Endothelial cell of umbilical vein (primary cell): ENCODE data around the gene PNLIPRP2. TPM values are rescaled to one million over a fixed set of nuclear protein-coding genes. Genes with fewer than 3 reads are reported as not detected.

Source experiments
- BruUV-seq: library from RNA; stranded (reverse); fragments of 400-500 nt; replicated peaks from 2 replicates; lab custom pipeline; 2021; lab: Mats Ljungman, UMichigan
- CTCF ChIA-PET: fragments of 300-600, 350-600 bp; sonication (Branson Sonifier 250); formaldehyde crosslinking; loops from one replicate; lab custom pipeline; 2021; ENCODE audit warnings: antibody characterized with exemption, inconsistent platforms; lab: Charles Lee
- POLR2A ChIA-PET: fragments of 300-600, 350-600 bp; sonication (Branson Sonifier 250); formaldehyde crosslinking; loops from one replicate; lab custom pipeline; 2021; ENCODE audit warnings: antibody characterized with exemption, inconsistent platforms; lab: Charles Lee
- DNase-seq: peaks from one replicate; pipeline ENCODE4 v3.0.0-alpha.2; 2011; ENCODE audit warnings: low read depth, low spot score
- FAIRE-seq: peaks from 2 replicates; lab custom pipeline; 2011; peaks lifted over from hg19 to GRCh38; lab: Jason Lieb, UNC
- H2AFZ ChIP-seq: 2 replicates; pipeline ENCODE4 v1.6.0; 2012; ENCODE audit warnings: low read depth, low read length, control low read depth, inconsistent platforms
- H3K27ac ChIP-seq: 2 replicates; pipeline ENCODE4 v1.5.1; 2011; ENCODE audit warnings: low read depth, mild to moderate bottlenecking, control low read depth, low read length, moderate library complexity; ENCODE audit not compliant: insufficient read depth
- H3K27me3 ChIP-seq, 2 experiments: 2 replicates each; pipeline versions ENCODE4 v1.6.0 to v1.6.1; 2011; ENCODE audit warnings: low read length in 2 of 2, mixed read lengths in 1 of 2; ENCODE audit not compliant: control insufficient read depth in 2 of 2, insufficient read depth in 2 of 2
- H3K36me3 ChIP-seq, 2 experiments: 2 replicates in 1 of 2; 3 replicates in 1 of 2; pipeline ENCODE4 v1.5.1; 2011; ENCODE audit warnings: low read length in 2 of 2, mild to moderate bottlenecking in 1 of 2, moderate library complexity in 1 of 2; ENCODE audit not compliant: control insufficient read depth in 2 of 2, insufficient read depth in 2 of 2; ENCODE audit errors: extremely low read depth in 1 of 2
- H3K4me1 ChIP-seq: 3 replicates; pipeline ENCODE4 v1.5.1; 2011; ENCODE audit warnings: mild to moderate bottlenecking, low read length; ENCODE audit not compliant: control insufficient read depth, insufficient read depth; ENCODE audit errors: extremely low read depth
- H3K4me2 ChIP-seq: 2 replicates; pipeline ENCODE4 v1.6.1; 2011; ENCODE audit warnings: low read length, control low read depth, mixed read lengths; ENCODE audit not compliant: insufficient read depth
- H3K4me3 ChIP-seq, 3 experiments: fragments of 200-600 bp in 1 of 3; sonication (generic), shearing (Covaris generic) in 1 of 3; replicated peaks in 1 of 3; 2 replicates each; pipeline ENCODE4 v1.5.1; 2011 to 2016; ENCODE audit warnings: control low read depth in 3 of 3, low read length in 3 of 3, mild to moderate bottlenecking in 2 of 3, inconsistent platforms in 1 of 3, low read depth in 1 of 3, moderate library complexity in 1 of 3; ENCODE audit not compliant: insufficient read depth in 1 of 3
- H3K79me2 ChIP-seq: 2 replicates; pipeline ENCODE4 v1.6.0; 2012; ENCODE audit warnings: low read length, inconsistent platforms; ENCODE audit not compliant: control insufficient read depth, insufficient read depth
- H3K9ac ChIP-seq: replicated peaks from 2 replicates; pipeline ENCODE3; 2011; ENCODE audit warnings: low read length, control low read depth; ENCODE audit not compliant: insufficient read depth; ENCODE audit errors: extremely low read depth
- H3K9me1 ChIP-seq: replicated peaks from 3 replicates; pipeline ENCODE4 v1.6.0; 2011; ENCODE audit warnings: mild to moderate bottlenecking, low read length; ENCODE audit not compliant: control insufficient read depth, insufficient read depth; ENCODE audit errors: extremely low read depth
- H3K9me3 ChIP-seq: replicated peaks from 2 replicates; pipeline ENCODE4 v1.5.1; 2012; ENCODE audit warnings: low read length, inconsistent platforms; ENCODE audit not compliant: control insufficient read depth, insufficient read depth
- H4K20me1 ChIP-seq: replicated peaks from 2 replicates; pipeline ENCODE3; 2011; ENCODE audit warnings: mild to moderate bottlenecking, low read length; ENCODE audit not compliant: control insufficient read depth, insufficient read depth; ENCODE audit errors: extremely low read depth
- CTCF ChIP-seq, 2 donors: IDR thresholded peaks; 1 replicate in 1 of 2; 2 replicates in 1 of 2; pipeline ENCODE4 v1.5.1; 2011; ENCODE audit warnings: low read length in 2 of 2, mild to moderate bottlenecking in 2 of 2, moderate library complexity in 2 of 2, control low read depth in 1 of 2, inconsistent platforms in 1 of 2, low read depth in 1 of 2; ENCODE audit not compliant: insufficient read depth in 1 of 2; ENCODE audit errors: extremely low read depth in 1 of 2
- EZH2 ChIP-seq: IDR thresholded peaks from 2 replicates; pipeline ENCODE4 v1.6.1; 2012; ENCODE audit warnings: borderline replicate concordance, low read depth, mild to moderate bottlenecking, moderate library complexity, low read length, inconsistent platforms; ENCODE audit not compliant: severe bottlenecking
- FOS ChIP-seq: IDR thresholded peaks from 2 replicates; pipeline ENCODE4 v1.6.1; 2011; ENCODE audit warnings: mild to moderate bottlenecking, low read length, moderate library complexity, borderline replicate concordance; ENCODE audit not compliant: insufficient read depth
- GATA2 ChIP-seq: IDR thresholded peaks from 2 replicates; pipeline ENCODE4 v1.7.0; 2011; ENCODE audit warnings: low read depth, mild to moderate bottlenecking, moderate library complexity, mixed read lengths, low read length; ENCODE audit not compliant: insufficient read length, insufficient read depth
- JUN ChIP-seq: IDR thresholded peaks from 2 replicates; pipeline ENCODE4 v1.6.1; 2011; ENCODE audit warnings: borderline replicate concordance, low read depth; ENCODE audit not compliant: insufficient read length, insufficient read depth
- MAX ChIP-seq: IDR thresholded peaks from 2 replicates; pipeline ENCODE4 v1.6.1; 2011; ENCODE audit not compliant: insufficient read depth, insufficient read length
- MYC ChIP-seq: IDR thresholded peaks from one replicate; pipeline ENCODE4 v1.6.1; 2011; ENCODE audit warnings: mild to moderate bottlenecking, low read depth, low read length
- POLR2A ChIP-seq: IDR thresholded peaks from 2 replicates; pipeline ENCODE4 v1.6.1; 2012; ENCODE audit warnings: low read depth, mild to moderate bottlenecking, control low read depth, low read length
- POLR2AphosphoS5 ChIP-seq: IDR thresholded peaks from 2 replicates; pipeline ENCODE4 v1.6.1; 2012; ENCODE audit warnings: low read depth, mild to moderate bottlenecking, control low read depth, low read length, moderate library complexity; ENCODE audit not compliant: insufficient read depth
- dilution Hi-C: fragments of 300-500 bp; cut with MboI; formaldehyde crosslinking; loops from one replicate; pipeline ENCODE4 v1.15.0; 2019; ENCODE audit warnings: low sequenced_read_pairs; ENCODE audit not compliant: extremely low pct_ligation_motif_present
- intact Hi-C: fragments of 100-400 bp; cut with micrococcal nuclease; formaldehyde crosslinking; loops from one replicate; pipeline ENCODE4 v1.10.0; 2022
- polyA plus RNA-seq, 4 experiments: library from polyadenylated mRNA; depleted of rRNA in 3 of 4; stranded (reverse) in 3 of 4; unstranded in 1 of 4; fragments of >200 nt; gene quantifications; 2 replicates each; pipeline versions ENCODE4 v1.2.1 to v1.2.3, GENCODE V29; 2011 to 2012; ENCODE audit warnings: missing spikeins in 1 of 4
- total RNA-seq: library from RNA; stranded (reverse); gene quantifications from 2 replicates; pipeline ENCODE4 v1.2.3, GENCODE V29; 2021

Gene PNLIPRP2
- total and polyA plus RNA-seq, 2 donors (not counting 3 experiments of a cell fraction or from before 2014, with no cell fraction given) = not detected

GRCh38 chr10:116610443-116611152, 10.2 kb upstream of the PNLIPRP2 start:
- no peak overlapping the region for H3K9ac ChIP-seq
- H3K4me3 ChIP-seq = no peak overlapping the region
- no peak for TF ChIP-seq GATA2
- TF ChIP-seq MAX = no peak
- no peak for TF ChIP-seq CTCF (IDR thresholded peaks at IDR 0.05; ENCODE audit: extremely low read depth in 1 of 2, insufficient read depth in 1 of 2, low read depth in 1 of 2, low read length in 2 of 2)
- TF ChIP-seq MYC = no peak
- no peak for TF ChIP-seq EZH2
- TF ChIP-seq JUN = no peak
- TF ChIP-seq POLR2AphosphoS5 = no peak
- no peak for TF ChIP-seq POLR2A
- no peak for TF ChIP-seq FOS
- ChIA-PET POLR2A (no interaction called here), CTCF (no interaction called here)
- FAIRE-seq (no peak), DNase-seq (no peak)
- H2AFZ ChIP-seq = no peak overlapping the region
- H3K9me3 ChIP-seq = no peaks in the 10 kb centered on the region
- H3K27ac ChIP-seq = no peak overlapping the region
- no TSS peak for BruUV-seq
- no peaks in the 10 kb centered on the region for H3K36me3 ChIP-seq
- H3K9me1 ChIP-seq = no peaks in the 10 kb centered on the region
- H3K4me2 ChIP-seq = no peak overlapping the region
- intact Hi-C loops (no loop called here), dilution Hi-C loops (no loop called here)
- no peaks in the 10 kb centered on the region for H3K4me1 ChIP-seq
- H3K27me3 ChIP-seq = no peaks in the 10 kb centered on the region
- H3K79me2 ChIP-seq = no peaks in the 10 kb centered on the region
- H4K20me1 ChIP-seq = no peaks in the 10 kb centered on the region
